Globus pallidus (tissue), 1 donor: ENCODE data around the gene GDPD5.
A peak's percentile ranks its signal among the peaks of the same experiment; 100 is the strongest.

ENCODE experiments used
- DNase-seq: peaks from one replicate; pipeline ENCODE4 v3.0.0-alpha.2; 2015; ENCODE audit warnings: low spot score

GDPD5 gene

DNA sequence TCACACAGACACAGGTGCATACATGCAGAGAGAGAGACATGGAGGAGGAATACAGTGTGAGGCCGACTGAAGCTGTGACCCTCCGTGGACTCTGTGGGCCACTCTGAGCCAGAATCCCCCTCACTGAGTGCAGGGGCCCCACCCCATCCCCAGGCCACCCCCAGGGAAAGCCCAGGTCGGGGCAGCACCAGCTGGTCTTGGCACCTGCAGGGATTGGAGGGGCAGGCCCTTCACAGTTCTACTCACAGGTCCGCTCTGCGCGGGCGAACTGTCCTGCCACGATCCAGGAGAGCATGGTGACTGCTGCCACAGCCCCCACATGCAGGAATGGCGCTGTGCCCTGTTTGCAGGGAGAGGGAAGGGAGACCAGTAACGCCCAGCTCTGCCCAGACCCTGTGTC lies 76.5 kb downstream of the GDPD5 start:
- no peak for DNase-seq

DNA sequence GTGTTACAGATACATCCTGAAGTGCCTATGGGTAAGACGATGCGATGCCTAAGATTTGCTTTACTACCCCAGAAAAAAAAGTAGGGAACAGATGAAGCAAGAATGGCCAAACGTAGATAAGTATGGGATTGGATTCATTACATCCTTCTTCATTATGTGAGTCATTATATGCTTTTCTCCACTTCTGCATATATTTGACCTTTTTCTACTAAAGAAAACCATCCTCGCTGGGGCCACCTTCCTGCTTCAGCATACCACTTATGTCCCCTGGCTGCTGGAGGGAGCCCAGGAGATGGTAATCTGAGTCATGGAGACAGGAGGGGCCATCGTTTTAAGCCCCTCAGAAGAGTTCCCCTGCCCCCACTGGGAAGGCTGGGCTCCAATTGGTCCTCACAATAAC lies 78.3 kb downstream of the GDPD5 start:
- no peak for DNase-seq

- DNase-seq: peak; percentile 53
These were observed 80.3 kb downstream of the GDPD5 start for GRCh38 chr11:75445315-75445953.

DNA sequence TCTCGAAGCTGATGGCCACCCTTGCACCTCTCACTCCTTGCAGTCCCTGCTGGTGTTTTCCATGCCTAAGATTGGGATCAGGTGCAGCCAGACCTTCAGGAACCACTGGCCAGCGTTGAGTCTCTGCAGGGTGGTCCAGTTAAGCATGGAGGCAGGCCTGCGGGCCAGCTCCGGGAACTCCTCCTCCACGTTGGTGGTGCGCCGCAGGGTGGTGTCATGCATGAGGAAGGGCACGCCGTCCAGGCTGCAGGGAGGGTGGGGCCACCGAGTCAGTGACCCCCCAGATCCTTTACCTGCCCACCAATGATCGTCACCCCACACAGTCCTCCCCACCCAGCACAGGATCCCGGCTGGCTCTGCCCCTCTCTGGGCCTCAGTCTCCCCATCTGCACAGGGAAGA lies 82.7 kb downstream of the GDPD5 start:
- DNase-seq: no peak

GRCh38 chr11:75442161-75442885 lies 83.4 kb downstream of the GDPD5 start:
- no peak for DNase-seq

- no peak for DNase-seq
These were observed 84.0 kb downstream of the GDPD5 start for GRCh38 chr11:75441804-75442132.

DNA sequence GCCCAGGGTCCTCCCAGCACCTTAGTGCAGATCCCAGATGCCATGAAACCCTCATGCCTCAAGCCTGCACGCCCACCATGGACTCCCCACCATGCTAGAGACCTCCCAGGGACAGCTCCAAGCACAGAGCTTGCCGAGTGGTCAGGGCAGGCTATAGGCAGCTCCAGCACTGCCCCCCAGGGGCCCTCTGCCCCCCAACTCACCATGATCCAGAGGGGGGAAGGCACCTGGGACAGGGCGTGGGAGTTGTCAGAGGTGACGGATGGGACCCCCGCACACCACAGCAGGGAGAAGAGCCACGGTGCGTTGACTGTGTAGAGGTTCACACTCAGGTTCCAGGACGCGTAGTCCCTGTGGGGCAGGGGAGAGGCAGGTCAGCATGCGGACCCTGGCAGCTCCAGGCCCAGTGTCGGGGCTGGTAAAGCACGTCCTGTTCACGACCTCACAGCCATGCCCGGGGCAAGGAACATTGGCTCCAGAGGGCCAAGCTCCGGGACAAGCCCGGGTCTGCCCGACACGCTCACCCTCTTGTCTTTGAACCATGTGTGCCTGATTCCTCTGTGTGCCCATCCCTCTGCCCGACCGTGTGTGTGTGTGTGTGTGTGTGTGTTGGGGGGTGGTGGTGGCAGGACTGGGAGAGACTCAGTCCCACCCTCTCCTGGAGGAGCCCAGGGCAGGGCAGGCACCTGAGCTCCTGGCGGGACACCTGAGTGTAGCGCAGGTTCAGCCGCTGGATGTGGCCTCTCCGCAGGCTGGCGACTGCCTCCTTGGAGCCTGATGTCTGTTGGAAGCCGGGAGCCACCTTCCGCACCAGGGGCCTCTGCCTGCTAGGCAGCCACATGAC lies 84.6 kb downstream of the GDPD5 start:
- no peak for DNase-seq

GRCh38 chr11:75439495-75440120 lies 86.1 kb downstream of the GDPD5 start:
- no peak for DNase-seq

DNA sequence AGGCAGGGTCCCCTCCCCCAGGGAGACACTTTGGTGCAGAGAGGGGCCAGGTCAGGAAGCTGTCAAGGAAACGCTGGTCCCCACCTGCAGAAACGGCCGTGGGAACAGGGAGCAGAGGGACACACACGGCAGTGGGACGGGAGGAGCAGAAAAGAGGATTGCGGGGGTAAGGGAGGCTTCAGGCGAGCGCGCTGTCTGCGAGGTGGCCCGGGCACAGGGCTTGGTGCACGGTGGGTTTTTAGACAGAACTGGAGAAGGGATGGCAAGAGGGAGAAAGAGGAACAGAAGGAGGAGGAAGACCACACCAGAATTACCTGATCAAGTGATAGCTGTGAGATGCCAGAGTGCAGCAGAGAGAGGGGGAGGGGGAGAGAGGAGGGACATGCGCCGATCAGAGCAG lies 86.7 kb downstream of the GDPD5 start:
- no peak for DNase-seq

DNA sequence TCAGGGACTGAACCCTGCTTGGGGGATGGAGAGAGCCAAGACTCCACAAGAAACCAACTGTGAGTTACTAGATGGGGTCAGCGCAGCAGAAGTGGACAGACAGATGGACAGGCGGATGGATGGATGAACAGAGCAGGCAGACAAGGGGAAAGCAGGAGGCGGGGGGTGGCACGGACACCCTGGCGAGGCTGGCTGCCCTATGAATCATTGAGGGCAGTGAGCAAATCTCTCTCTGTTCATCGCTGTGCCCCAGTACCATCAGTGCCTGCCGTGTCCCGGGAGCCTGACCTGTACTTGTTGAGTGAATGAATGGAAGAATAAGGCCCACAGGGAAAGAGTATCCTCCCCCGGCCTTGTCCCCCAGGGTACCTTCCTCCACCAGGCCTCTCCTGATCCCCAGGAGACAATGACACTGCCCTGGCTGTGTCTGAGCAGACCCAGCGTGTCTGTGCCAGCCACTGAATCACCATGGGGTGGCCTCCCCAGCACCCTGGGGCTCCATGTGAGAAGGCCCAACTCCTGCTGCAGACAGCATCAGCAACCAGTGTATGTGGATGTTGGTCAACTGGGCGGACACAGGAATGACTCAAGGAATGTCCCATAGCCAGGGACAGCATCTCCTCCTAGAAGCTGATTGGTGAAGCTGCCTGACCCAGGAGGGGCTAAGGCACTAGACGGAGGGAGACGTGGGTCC lies 87.6 kb downstream of the GDPD5 start:
- DNase-seq: no peak

GRCh38 chr11:75436806-75437205 lies 88.9 kb downstream of the GDPD5 start:
- no peak for DNase-seq

GRCh38 chr11:75435571-75435925 lies 90.2 kb downstream of the GDPD5 start:
- DNase-seq: no peak

DNA sequence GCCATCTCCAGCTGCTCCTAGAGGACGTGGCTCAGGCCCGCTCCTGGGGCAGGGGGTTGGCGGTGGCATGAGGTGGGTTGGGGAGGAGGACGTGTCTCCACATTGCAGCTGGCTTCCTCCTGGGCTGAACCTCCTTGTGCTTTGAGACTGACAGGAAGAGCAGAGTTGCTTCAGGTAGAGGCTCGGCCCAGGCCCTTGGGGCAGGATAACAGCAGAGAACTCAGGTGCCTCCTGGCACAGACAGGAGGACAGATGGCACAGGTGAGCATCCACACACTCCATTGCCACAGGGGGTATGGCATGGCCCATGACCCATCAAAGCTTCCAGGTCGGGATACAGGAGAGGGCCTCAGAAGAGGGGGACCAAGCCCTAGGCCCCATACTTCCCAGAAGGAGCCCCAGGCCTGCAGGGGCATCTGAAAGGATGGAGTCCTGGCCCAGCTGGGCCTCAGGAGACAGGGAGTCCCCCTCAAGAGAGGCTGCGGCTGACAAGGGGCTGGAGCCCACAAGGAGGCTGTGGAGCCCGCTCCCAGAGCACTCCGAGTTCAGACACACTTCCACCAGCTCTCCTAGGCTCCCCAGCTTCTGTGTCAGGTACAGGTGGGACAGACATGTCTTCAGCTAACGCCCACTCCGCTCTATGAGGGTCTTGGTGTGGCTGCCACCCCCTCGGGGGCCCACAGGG lies 90.7 kb downstream of the GDPD5 start:
- no peak for DNase-seq

GRCh38 chr11:75434051-75434450 lies 91.7 kb downstream of the GDPD5 start:
- DNase-seq: no peak

- no peak for DNase-seq
These were observed 92.3 kb downstream of the GDPD5 start for GRCh38 chr11:75433443-75433842.

DNA sequence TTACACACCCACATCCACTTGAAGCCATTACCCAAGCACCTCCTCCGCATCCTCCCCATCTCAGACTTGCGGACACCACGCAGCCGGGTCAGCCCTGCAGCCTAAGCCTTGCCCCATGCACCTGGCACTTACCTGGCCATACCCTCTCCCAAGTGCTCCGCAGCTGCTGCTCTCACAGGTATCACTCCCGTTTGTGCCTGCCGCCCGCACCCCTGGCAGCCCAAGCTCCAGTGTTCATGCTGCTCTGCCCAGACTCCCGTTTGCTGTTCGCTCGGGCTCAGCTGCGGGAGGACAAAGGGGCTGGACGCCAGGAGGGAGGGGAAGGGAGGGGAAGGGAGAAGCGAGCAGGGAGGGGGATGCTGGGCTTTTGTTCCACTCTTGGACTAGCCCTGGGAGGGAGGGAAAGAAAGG lies 92.8 kb downstream of the GDPD5 start, which contains the start of gene KLHL35:
Gene KLHL35, minus strand, starts transcription at position 293 of the 411 bp plus-strand sequence. CDS start 2,574 bp downstream, outside the sequence.
- DNase-seq: peak; percentile 66

DNA sequence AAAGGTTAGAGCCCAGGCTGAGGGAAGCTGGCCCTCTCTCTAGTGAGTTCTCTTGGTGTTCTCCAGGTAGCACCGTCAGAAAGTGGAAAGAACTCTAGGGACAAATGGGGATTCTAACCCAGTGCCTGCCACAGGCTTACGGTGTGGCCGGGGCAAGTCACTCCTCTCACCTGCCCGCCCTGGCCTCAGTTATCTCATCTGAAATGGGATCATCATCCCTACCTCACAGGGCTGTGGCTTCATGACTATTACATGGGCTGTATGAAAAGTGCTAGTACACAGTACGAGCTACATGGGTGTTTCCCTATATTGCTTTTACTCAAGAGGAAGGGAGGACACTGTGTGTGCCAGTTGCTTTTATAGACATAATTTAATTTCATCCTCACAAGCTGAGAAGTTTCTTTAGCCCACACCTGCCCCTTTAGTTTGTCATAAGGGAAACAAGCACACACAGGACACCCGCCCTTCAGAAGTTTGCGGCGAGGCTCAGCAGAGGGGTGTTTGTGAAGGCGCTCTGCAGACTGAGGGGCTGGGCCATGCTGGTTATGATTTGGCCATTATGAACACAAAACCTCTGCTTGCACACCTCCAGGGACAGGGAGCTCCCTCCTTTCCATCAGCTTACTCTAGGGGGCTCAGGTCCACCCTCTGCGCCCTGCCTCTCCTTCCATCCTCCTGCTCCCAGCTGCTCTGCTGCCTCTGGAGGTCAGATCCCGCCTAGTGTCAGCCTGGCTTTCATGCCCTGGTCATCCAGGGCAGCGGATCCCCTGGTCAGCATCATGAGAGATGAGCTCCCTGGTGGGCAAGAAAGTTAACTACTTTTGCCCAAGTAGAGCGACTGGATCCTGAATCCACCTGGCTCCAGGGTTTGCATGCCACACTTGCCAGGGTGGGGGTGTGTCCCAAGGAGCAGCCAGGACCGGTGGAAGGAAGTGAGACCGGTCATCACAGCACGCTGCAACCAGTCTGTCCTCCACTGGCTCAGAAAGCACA lies 93.9 kb downstream of the GDPD5 start:
- no peak for DNase-seq

DNA sequence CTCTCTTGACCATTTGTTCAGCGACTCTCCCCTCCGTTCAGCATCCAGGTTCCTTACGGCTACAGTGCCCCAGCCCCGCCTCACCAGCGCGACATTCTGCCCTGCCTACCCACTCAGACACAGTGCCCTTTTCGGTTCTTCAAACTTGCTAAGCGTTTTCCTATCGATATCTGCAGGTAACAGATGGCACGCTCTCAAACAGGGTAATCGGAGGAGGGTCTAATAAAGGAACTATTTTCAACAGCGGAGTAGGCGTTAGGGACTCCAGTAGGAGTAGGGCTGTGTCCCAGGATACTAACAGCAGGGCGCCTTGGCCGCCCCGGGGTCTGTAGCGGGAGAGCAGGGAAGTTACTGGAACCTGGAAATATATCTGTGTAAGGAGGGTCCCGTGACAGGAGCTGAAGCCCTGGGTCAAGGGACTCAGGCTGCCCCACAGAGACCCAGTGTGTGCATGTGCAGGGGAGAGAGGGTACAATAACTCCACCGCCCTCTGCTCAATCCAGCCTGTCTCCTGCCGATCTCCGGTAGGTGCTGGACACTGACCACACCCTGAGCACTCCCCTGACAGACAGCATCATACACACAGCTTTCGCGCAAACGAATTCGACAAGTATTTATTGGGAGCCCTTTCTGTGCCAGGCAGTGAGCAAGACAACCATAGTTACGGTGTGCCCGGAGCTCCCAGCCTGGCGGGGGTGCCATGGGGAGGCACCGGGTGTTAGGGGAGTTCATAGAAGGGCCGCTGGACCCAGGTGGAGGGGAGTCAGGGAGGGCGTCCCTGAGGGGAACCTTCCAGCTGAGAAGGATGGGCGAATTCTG lies 94.8 kb downstream of the GDPD5 start:
- no peak for DNase-seq
